LHCN-M2 (cell line): ENCODE data around the gene LMAN2. TPM values are rescaled to one million over a fixed set of nuclear protein-coding genes. Genes with fewer than 3 reads are reported as not detected.

ENCODE experiments used
- DNase-seq: peaks from one replicate; pipeline ENCODE4 v3.0.0-alpha.2; 2012; ENCODE audit warnings: low read depth
- total RNA-seq: library from RNA; depleted of rRNA; stranded (reverse); fragments of >200 nt; gene quantifications from 2 replicates; pipeline ENCODE4 v1.2.3, GENCODE V29; 2014; rRNA removed

Gene LMAN2
- total RNA-seq, 1 experiment from 2014 or later, result 258 TPM

DNA sequence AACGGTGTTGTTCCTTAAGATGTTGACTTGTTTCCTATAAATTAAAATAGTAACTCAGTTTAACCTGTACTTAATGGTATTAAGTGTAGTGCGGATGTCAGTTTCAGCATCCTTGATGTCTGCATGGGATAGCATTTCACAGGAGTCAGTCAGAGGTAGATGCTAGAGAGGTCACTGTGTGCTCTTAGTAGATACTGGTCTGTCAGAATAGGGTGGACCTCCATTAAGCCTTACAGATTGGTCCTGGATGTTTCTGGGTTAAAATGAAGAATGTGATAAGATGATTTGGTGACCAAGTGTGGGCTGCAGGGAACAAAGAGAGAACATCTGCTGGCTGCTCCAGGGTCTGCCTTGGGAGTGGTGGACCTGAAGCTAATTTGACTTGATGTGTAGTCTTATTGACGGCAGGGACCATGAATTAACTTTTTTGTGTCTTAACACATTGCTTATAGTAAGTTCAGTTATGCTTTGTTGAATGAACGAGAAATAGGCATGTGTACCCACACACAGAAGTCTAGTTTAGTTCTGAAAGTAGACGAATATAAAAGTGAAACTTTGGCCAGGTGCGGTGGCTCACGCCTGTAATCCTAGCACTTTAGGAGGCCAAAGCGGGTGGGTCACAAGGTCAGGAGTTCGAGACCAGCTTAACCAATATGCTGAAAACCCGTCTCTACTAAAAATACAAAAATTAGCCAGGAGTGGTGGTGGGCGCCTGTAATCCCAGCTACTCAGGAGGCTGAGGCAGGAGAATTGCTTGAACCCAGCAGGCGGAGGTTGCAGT is 60.5 kb downstream of the LMAN2 start:
- no peak for DNase-seq

DNA sequence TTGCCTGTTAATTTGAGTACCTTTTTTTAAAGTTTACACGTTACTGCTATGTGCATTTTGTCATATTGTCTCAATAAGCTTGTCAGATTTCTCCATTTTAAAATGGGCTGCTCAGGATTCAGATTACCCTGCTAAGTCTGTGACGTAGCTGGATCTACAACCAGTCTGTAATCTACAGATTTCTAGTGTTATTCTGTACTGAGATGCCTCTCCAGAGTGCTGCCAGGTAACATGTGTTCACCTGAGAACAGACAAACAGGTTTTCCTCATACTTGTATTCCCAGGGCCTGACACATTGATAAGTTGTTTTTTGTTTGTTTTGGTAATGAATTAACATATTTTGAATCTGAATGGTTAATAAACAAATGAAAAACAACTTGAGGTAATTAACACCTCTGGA is 63.3 kb downstream of the LMAN2 start:
- DNase-seq, result no peak

Other genes starting within 250 kb of the LMAN2 start
- gene NSD1, start 217.9 kb downstream of the LMAN2 start, total RNA-seq, result 27.0 and 27.9 TPM in 2 replicates
- 25.3 and 32.4 TPM in 2 replicates for gene RAB24, start 47.9 kb downstream of the LMAN2 start, total RNA-seq
- gene PRELID1, start 47.9 kb downstream of the LMAN2 start, total RNA-seq, result 245 and 247 TPM in 2 replicates
- gene MXD3, start 39.8 kb downstream of the LMAN2 start, total RNA-seq, result 43.1 and 87.9 TPM in 2 replicates
- gene RGS14, start 6.3 kb upstream of the LMAN2 start, total RNA-seq, result 0.23 and 0.51 TPM in 2 replicates
- gene SLC34A1, start 32.8 kb upstream of the LMAN2 start, total RNA-seq, result not detected in 2 replicates
- not detected in 2 replicates for gene PFN3, start 49.0 kb upstream of the LMAN2 start, total RNA-seq
- 3.1 and 3.6 TPM in 2 replicates for gene F12, start 57.9 kb upstream of the LMAN2 start, total RNA-seq
- 23.8 TPM in 2 replicates for gene GRK6, start 75.0 kb upstream of the LMAN2 start, total RNA-seq
- 48.0 and 55.4 TPM in 2 replicates for gene PRR7, start 95.1 kb upstream of the LMAN2 start, total RNA-seq
- 210 and 233 TPM in 2 replicates for gene DBN1, start 122.0 kb upstream of the LMAN2 start, total RNA-seq
- 252 and 281 TPM in 2 replicates for gene PDLIM7, start 145.9 kb upstream of the LMAN2 start, total RNA-seq
- 7.0 and 14.8 TPM in 2 replicates for gene DOK3, start 158.2 kb upstream of the LMAN2 start, total RNA-seq
- gene DDX41, start 165.3 kb upstream of the LMAN2 start, total RNA-seq, result 153 and 185 TPM in 2 replicates
- gene FAM193B, start 202.9 kb upstream of the LMAN2 start, total RNA-seq, result 19.8 and 24.5 TPM in 2 replicates
- gene TMED9, start 240.5 kb upstream of the LMAN2 start, total RNA-seq, result 119 and 136 TPM in 2 replicates
- 28.8 and 36.2 TPM in 2 replicates for gene B4GALT7, start 248.5 kb upstream of the LMAN2 start, total RNA-seq